OCI-LY1 (cell line): ENCODE measurements around the gene MICAL2.

Experiments
- H2AFZ ChIP-seq: fragments of 200-600 bp; sonication (generic), shearing (Covaris generic); 2 replicates; pipeline ENCODE4 v1.6.0; 2014; ENCODE audit warnings: antibody characterized with exemption, mild to moderate bottlenecking, low read length
- H3F3A ChIP-seq: fragments of 200-600 bp; sonication (generic), shearing (Covaris generic); 2 replicates; pipeline ENCODE4 v1.6.0; 2014; ENCODE audit warnings: mild to moderate bottlenecking, antibody characterized with exemption, low read length, moderate library complexity; ENCODE audit not compliant: insufficient read depth
- H3K27ac ChIP-seq: fragments of 200-600 bp; sonication (generic); 2 replicates; pipeline ENCODE4 v1.5.1; 2014; ENCODE audit warnings: low read length, mixed run types, mild to moderate bottlenecking, low read depth; ENCODE audit not compliant: poor library complexity, severe bottlenecking
- H3K27me3 ChIP-seq: fragments of 200-600 bp; sonication (generic); 2 replicates; pipeline ENCODE4 v1.6.0; 2014; ENCODE audit warnings: antibody characterized with exemption, mild to moderate bottlenecking, low read length, moderate library complexity; ENCODE audit not compliant: insufficient read depth
- H3K36me3 ChIP-seq: fragments of 200-600 bp; sonication (generic); 2 replicates; pipeline ENCODE4 v1.6.1; 2014; ENCODE audit warnings: mild to moderate bottlenecking, antibody characterized with exemption, low read length, moderate library complexity, mixed read lengths; ENCODE audit not compliant: insufficient read depth
- H3K4me1 ChIP-seq: fragments of 200-600 bp; sonication (generic); 2 replicates; pipeline ENCODE4 v1.5.1; 2014; ENCODE audit warnings: mild to moderate bottlenecking, low read length, moderate library complexity; ENCODE audit not compliant: insufficient read depth, severe bottlenecking
- H3K4me2 ChIP-seq: fragments of 200-600 bp; sonication (generic), shearing (Covaris generic); 2 replicates; pipeline ENCODE4 v1.6.1; 2014; ENCODE audit warnings: low read length
- H3K4me3 ChIP-seq: fragments of 200-600 bp; sonication (generic); 2 replicates; pipeline ENCODE4 v1.5.1; 2014; ENCODE audit warnings: low read length, low read depth, mild to moderate bottlenecking, mixed read lengths; ENCODE audit not compliant: poor library complexity, severe bottlenecking
- H3K79me2 ChIP-seq: fragments of 200-600 bp; shearing (Covaris generic); 2 replicates; pipeline ENCODE4 v1.6.1; 2016; ENCODE audit warnings: mixed run types, low read length, mixed read lengths; ENCODE audit not compliant: insufficient read depth
- H3K9ac ChIP-seq: fragments of 200-600 bp; sonication (generic), shearing (Covaris generic); 2 replicates; pipeline ENCODE4 v1.6.1; 2014; ENCODE audit warnings: mild to moderate bottlenecking, low read length, mixed read lengths
- H3K9me2 ChIP-seq: fragments of 200-600 bp; sonication (generic), shearing (Covaris generic); 2 replicates; pipeline ENCODE4 v1.6.1; 2014; ENCODE audit warnings: low read depth, mild to moderate bottlenecking, low read length, mixed read lengths
- H3K9me3 ChIP-seq: fragments of 200-600 bp; shearing (Covaris generic); 2 replicates; pipeline ENCODE4 v1.6.1; 2014; ENCODE audit warnings: low read length, mixed read lengths
- H4K20me1 ChIP-seq: fragments of 200-600 bp; sonication (generic), shearing (Covaris generic); 2 replicates; pipeline ENCODE4 v1.6.0; 2016; ENCODE audit warnings: mild to moderate bottlenecking, low read length; ENCODE audit not compliant: insufficient read depth
- EZH2 ChIP-seq: fragments of 200-600 bp; sonication (generic), shearing (Covaris generic); IDR thresholded peaks from 2 replicates; pipeline ENCODE4 v1.8.0; 2017; ENCODE audit warnings: borderline replicate concordance, mixed run types, mild to moderate bottlenecking, antibody characterized with exemption, low read length, moderate library complexity, mixed read lengths
- TF ChIP-seq, protein P1 (sequence below): fragments of 200-600 bp; sonication (generic), shearing (Covaris generic); IDR thresholded peaks from 2 replicates; pipeline ENCODE4 v1.5.1; 2017; ENCODE audit warnings: mild to moderate bottlenecking, antibody characterized with exemption, low read length, moderate library complexity, mixed read lengths

Gene MICAL2

DNA sequence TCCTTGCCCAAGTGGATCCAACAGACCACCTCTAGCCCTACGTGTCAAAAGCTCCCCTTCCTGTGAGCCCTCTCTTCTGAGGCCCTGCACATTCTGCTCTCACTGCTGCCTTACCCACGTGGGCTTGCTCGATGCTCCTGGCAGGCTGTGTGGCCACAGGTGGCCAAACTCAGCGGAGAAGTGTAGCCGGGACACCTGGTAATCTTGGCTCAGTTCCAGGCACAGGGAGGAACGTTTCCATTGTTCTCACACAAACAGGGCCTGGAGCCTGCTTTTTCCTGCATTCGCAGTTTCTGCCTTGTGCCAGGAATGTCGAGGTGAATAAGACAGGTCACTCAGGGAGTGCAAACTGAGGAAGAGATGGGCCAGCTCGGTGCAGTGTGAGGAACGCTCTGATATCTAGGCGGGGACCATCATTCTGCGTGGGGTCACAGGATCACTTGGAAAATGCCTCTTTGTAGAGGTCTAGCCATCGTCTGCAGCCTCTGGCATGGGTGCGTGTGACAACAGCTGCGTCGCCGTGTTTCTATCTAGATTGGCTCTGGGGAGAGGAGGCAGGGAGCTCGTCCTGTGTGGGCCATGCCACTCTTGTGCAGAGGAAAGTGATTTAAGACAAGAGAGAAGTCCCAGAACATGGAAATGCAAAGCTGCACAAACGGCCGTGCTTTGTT is 139.3 kb downstream of the MICAL2 start:
- no peaks in the 10 kb centered on the region for H4K20me1 ChIP-seq
- TF ChIP-seq, protein P1, sequence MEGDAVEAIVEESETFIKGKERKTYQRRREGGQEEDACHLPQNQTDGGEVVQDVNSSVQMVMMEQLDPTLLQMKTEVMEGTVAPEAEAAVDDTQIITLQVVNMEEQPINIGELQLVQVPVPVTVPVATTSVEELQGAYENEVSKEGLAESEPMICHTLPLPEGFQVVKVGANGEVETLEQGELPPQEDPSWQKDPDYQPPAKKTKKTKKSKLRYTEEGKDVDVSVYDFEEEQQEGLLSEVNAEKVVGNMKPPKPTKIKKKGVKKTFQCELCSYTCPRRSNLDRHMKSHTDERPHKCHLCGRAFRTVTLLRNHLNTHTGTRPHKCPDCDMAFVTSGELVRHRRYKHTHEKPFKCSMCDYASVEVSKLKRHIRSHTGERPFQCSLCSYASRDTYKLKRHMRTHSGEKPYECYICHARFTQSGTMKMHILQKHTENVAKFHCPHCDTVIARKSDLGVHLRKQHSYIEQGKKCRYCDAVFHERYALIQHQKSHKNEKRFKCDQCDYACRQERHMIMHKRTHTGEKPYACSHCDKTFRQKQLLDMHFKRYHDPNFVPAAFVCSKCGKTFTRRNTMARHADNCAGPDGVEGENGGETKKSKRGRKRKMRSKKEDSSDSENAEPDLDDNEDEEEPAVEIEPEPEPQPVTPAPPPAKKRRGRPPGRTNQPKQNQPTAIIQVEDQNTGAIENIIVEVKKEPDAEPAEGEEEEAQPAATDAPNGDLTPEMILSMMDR = no peak
- no peak for TF ChIP-seq EZH2
- H3K9me3 ChIP-seq = no peaks in the 10 kb centered on the region
- H3K4me2 ChIP-seq = no peak overlapping the region
- no peaks in the 10 kb centered on the region for H3K27me3 ChIP-seq
- H3K9ac ChIP-seq = no peak overlapping the region
- H2AFZ ChIP-seq = no peak overlapping the region
- no peak overlapping the region for H3K27ac ChIP-seq
- H3K36me3 ChIP-seq = no peaks in the 10 kb centered on the region
- no peaks in the 10 kb centered on the region for H3F3A ChIP-seq
- H3K4me3 ChIP-seq = no peak overlapping the region
- H3K9me2 ChIP-seq = no peaks in the 10 kb centered on the region
- no peaks in the 10 kb centered on the region for H3K79me2 ChIP-seq
- no peaks in the 10 kb centered on the region for H3K4me1 ChIP-seq

DNA sequence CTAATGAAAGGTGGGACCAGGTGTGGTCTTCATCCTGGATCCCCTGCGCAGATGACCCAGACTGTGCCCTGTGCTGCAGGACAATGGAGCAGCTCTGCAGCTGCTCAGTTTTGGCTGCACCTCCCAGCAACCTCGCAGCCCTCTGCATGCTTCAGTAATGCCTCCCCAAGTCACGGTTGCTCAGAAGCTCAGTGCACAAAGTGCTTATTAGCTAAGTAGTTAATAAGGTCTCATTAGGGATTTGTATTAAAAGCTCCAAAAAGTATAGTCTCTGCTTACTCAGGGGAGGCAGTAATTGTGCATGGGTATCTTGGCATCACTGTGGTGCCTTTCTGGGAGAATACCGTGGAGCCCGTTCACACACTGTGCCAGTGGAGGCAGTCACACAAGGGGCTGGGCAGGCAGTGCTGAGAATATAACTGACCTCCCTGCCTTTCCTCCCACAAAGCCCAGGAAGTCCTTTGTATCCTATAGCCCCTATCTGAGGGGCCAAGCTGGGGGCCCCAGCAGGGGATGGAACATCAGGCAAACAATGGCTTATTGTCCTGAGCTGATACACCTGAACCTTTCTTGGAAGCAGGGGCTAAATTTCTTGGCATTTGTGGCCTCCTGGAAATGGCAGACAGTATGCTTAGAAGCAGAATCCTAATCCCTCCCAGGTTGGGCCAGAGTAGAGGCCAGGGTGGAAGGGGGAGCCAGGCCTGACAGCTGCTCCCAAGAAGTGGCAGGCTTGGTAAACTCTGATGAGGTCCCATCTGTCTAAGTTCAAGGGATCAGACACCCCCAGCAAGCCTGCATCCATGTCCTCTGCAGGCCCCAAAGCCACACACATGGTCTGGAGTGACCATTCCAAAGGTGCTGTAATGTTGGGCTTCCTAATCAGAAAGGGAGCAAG is 141.5 kb downstream of the MICAL2 start:
- no peak overlapping the region for H3K9ac ChIP-seq
- H3K27me3 ChIP-seq = no peaks in the 10 kb centered on the region
- no peak for TF ChIP-seq EZH2
- TF ChIP-seq, protein P1 = no peak
- no peaks in the 10 kb centered on the region for H3K36me3 ChIP-seq
- H4K20me1 ChIP-seq = no peaks in the 10 kb centered on the region
- no peaks in the 10 kb centered on the region for H3K79me2 ChIP-seq
- no peaks in the 10 kb centered on the region for H3K9me2 ChIP-seq
- H3K27ac ChIP-seq = no peak overlapping the region
- H3K4me1 ChIP-seq = no peaks in the 10 kb centered on the region
- no peak overlapping the region for H2AFZ ChIP-seq
- no peak overlapping the region for H3K4me2 ChIP-seq
- H3F3A ChIP-seq = no peaks in the 10 kb centered on the region
- H3K4me3 ChIP-seq = no peak overlapping the region
- no peaks in the 10 kb centered on the region for H3K9me3 ChIP-seq

DNA sequence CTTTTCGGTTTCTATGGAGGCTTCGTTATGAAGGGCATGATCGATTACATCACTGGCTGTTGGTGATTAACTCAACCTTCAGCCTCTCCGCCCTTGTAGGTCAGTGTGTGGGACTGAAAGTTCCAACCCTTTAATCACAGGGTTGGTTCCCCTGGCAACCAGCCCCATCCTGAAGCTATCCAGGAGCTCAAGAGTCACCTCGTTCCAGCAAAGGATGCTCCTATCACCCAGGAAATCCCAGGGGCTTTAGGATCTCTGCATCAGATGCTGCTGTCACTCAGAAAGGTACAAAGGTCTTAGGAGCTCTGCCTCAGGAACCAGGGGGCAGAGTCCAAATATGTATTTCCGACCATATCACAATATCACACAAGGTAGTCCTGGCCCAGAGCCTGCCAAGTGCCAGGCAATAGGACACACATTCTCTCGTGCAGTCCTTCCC is 143.5 kb downstream of the MICAL2 start:
- no peaks in the 10 kb centered on the region for H3K36me3 ChIP-seq
- H3K9me3 ChIP-seq = no peaks in the 10 kb centered on the region
- no peak overlapping the region for H3K9ac ChIP-seq
- H3K79me2 ChIP-seq = no peaks in the 10 kb centered on the region
- TF ChIP-seq, protein P1 = no peak
- no peak for TF ChIP-seq EZH2
- no peaks in the 10 kb centered on the region for H3K27me3 ChIP-seq
- H3F3A ChIP-seq = no peaks in the 10 kb centered on the region
- no peaks in the 10 kb centered on the region for H3K4me1 ChIP-seq
- no peak overlapping the region for H3K4me3 ChIP-seq
- no peak overlapping the region for H2AFZ ChIP-seq
- no peak overlapping the region for H3K4me2 ChIP-seq
- H4K20me1 ChIP-seq = no peaks in the 10 kb centered on the region
- no peaks in the 10 kb centered on the region for H3K9me2 ChIP-seq
- no peak overlapping the region for H3K27ac ChIP-seq
